Liver (tissue), 9 donors: Measurements from ENCODE around the gene VWA5B1. TPM values are rescaled to one million over a fixed set of nuclear protein-coding genes. Genes with fewer than 3 reads are reported as not detected.

ENCODE experiments used
- DNase-seq: peaks from one replicate; pipeline ENCODE4 v3.0.0-alpha.2; 2017; ENCODE audit warnings: low spot score
- H3K27ac ChIP-seq, 2 donors: one replicate each; pipeline ENCODE4 v1.7.0; 2013; ENCODE audit warnings: inconsistent platforms in 2 of 2, low read length in 2 of 2, control low read depth in 1 of 2, low read depth in 1 of 2, mild to moderate bottlenecking in 1 of 2
- H3K27me3 ChIP-seq, 4 donors: one replicate each; pipeline versions ENCODE4 v1.6.1 to v1.7.0; 2013; ENCODE audit warnings: low read length in 3 of 4, inconsistent platforms in 1 of 4, mild to moderate bottlenecking in 1 of 4, moderate library complexity in 1 of 4; ENCODE audit not compliant: control insufficient read depth in 4 of 4, insufficient read depth in 4 of 4
- H3K36me3 ChIP-seq, 4 donors: one replicate each; pipeline versions ENCODE4 v1.6.1 to v1.7.0; 2013; ENCODE audit warnings: low read length in 3 of 4, mild to moderate bottlenecking in 3 of 4, low read depth in 1 of 4, moderate library complexity in 1 of 4; ENCODE audit not compliant: control insufficient read depth in 4 of 4, insufficient read depth in 3 of 4
- H3K4me1 ChIP-seq, 4 donors: one replicate each; pipeline versions ENCODE4 v1.6.1 to v1.7.0; 2013; ENCODE audit warnings: low read length in 3 of 4, mild to moderate bottlenecking in 3 of 4, moderate library complexity in 1 of 4; ENCODE audit not compliant: control insufficient read depth in 4 of 4, insufficient read depth in 4 of 4
- H3K4me3 ChIP-seq, 3 donors: one replicate each; pipeline versions ENCODE4 v1.6.1 to v1.7.0; 2013; ENCODE audit warnings: low read length in 3 of 3, control low read depth in 1 of 3, low read depth in 1 of 3, mild to moderate bottlenecking in 1 of 3
- H3K9ac ChIP-seq, 2 donors: one replicate each; pipeline ENCODE4 v1.7.0; 2013; ENCODE audit warnings: low read length in 2 of 2, mild to moderate bottlenecking in 2 of 2, moderate library complexity in 2 of 2, control low read depth in 1 of 2, low read depth in 1 of 2
- H3K9me3 ChIP-seq, 4 donors: one replicate each; pipeline versions ENCODE4 v1.6.1 to v1.7.0; 2013; ENCODE audit warnings: low read length in 3 of 4; ENCODE audit not compliant: control insufficient read depth in 4 of 4
- EGR1 ChIP-seq, 2 donors: IDR thresholded peaks; 2 replicates each; pipeline ENCODE4 v1.6.1; 2016 to 2018; ENCODE audit warnings: antibody characterized with exemption in 2 of 2, low read depth in 2 of 2
- FOXA1 ChIP-seq: IDR thresholded peaks from 2 replicates; pipeline ENCODE4 v1.6.1; 2016; ENCODE audit warnings: antibody characterized with exemption
- FOXA2 ChIP-seq: IDR thresholded peaks from 2 replicates; pipeline ENCODE4 v1.6.1; 2016; ENCODE audit warnings: antibody characterized with exemption
- GABPA ChIP-seq, 2 donors: IDR thresholded peaks in 1 of 2; conservative IDR thresholded peaks in 1 of 2; 2 replicates each; pipeline ENCODE4 v1.6.1; 2016; ENCODE audit warnings: antibody characterized with exemption in 2 of 2, mild to moderate bottlenecking in 1 of 2, moderate library complexity in 1 of 2
- HNF4A ChIP-seq, 2 donors: conservative IDR thresholded peaks; 2 replicates each; pipeline ENCODE4 v1.6.1; 2016; ENCODE audit warnings: antibody characterized with exemption in 2 of 2, mild to moderate bottlenecking in 2 of 2
- HNF4G ChIP-seq: IDR thresholded peaks from 2 replicates; pipeline ENCODE4 v1.6.1; 2016; ENCODE audit warnings: antibody characterized with exemption
- JUND ChIP-seq, 2 donors: IDR thresholded peaks; 2 replicates each; pipeline ENCODE4 v1.6.1; 2016; ENCODE audit warnings: antibody characterized with exemption in 2 of 2
- NR2F2 ChIP-seq: IDR thresholded peaks from 2 replicates; pipeline ENCODE4 v1.6.1; 2016; ENCODE audit warnings: antibody characterized with exemption
- RAD21 ChIP-seq, 2 donors: IDR thresholded peaks; 2 replicates each; pipeline ENCODE4 v1.6.1; 2016; ENCODE audit warnings: antibody characterized with exemption in 2 of 2, mild to moderate bottlenecking in 2 of 2
- RXRA ChIP-seq, 2 donors: IDR thresholded peaks; 2 replicates each; pipeline ENCODE4 v1.6.1; 2017 to 2018; ENCODE audit warnings: antibody characterized with exemption in 2 of 2, mild to moderate bottlenecking in 1 of 2
- SP1 ChIP-seq: IDR thresholded peaks from 2 replicates; pipeline ENCODE4 v1.6.1; 2018; ENCODE audit warnings: antibody characterized with exemption, mild to moderate bottlenecking
- TAF1 ChIP-seq: conservative IDR thresholded peaks from 2 replicates; pipeline ENCODE4 v1.6.1; 2016; ENCODE audit warnings: antibody characterized with exemption, mild to moderate bottlenecking
- YY1 ChIP-seq: IDR thresholded peaks from 2 replicates; pipeline ENCODE4 v1.6.1; 2016; ENCODE audit warnings: antibody characterized with exemption, mild to moderate bottlenecking
- WGBS: extraction: QIAGEN DNeasy Blood & Tissue Kit; methylation state at CpG from one replicate; pipeline ENCODE4 v1.1.7; 2013; 5-methylcytosine and 5-hydroxymethylcytosine counted together
- polyA plus RNA-seq, 2 donors: library from polyadenylated mRNA; stranded (reverse) in 1 of 2; unstranded in 1 of 2; fragments of 200-250 nt in 1 of 2; fragments of >200 nt in 1 of 2; fragmentation: Nextera tagmentation in 1 of 2; extraction: Ambion mirVana in 1 of 2; gene quantifications; one replicate each; pipeline versions ENCODE4 v1.2.1 to v1.2.3, GENCODE V29; 2013 to 2015
- total RNA-seq, 2 donors: library from RNA; depleted of rRNA; stranded (reverse); fragments of >200 nt; gene quantifications; one replicate each; pipeline ENCODE4 v1.2.3, GENCODE V29; 2014
- TF ChIP-seq, protein P1 (sequence below): IDR thresholded peaks from 2 replicates; pipeline ENCODE4 v1.6.1; 2016; ENCODE audit warnings: antibody characterized with exemption
- TF ChIP-seq, protein P2 (sequence below): IDR thresholded peaks from 2 replicates; pipeline ENCODE4 v1.6.1; 2016; ENCODE audit warnings: antibody characterized with exemption, mild to moderate bottlenecking
- TF ChIP-seq, protein P3 (sequence below): IDR thresholded peaks from 2 replicates; pipeline ENCODE4 v1.6.1; 2016; ENCODE audit warnings: antibody characterized with exemption
- TF ChIP-seq, protein P4 (sequence below): fragments of 150-350 bp; IDR thresholded peaks from 2 replicates; pipeline ENCODE4 v1.5.1; 2017; ENCODE audit warnings: improper control_type of control experiment, low read depth, low read length; ENCODE audit not compliant: missing input control
- TF ChIP-seq, protein P5 (sequence below): IDR thresholded peaks from 2 replicates; pipeline ENCODE4 v1.6.1; 2016; ENCODE audit warnings: antibody characterized with exemption
- donor health status: healthy.
- donor health status: healthy.
- donor health status: healthy.
- donor health status: healthy.
- donor health status: healthy.

VWA5B1 gene
- total and polyA plus RNA-seq, 4 donors, result not detected

DNA sequence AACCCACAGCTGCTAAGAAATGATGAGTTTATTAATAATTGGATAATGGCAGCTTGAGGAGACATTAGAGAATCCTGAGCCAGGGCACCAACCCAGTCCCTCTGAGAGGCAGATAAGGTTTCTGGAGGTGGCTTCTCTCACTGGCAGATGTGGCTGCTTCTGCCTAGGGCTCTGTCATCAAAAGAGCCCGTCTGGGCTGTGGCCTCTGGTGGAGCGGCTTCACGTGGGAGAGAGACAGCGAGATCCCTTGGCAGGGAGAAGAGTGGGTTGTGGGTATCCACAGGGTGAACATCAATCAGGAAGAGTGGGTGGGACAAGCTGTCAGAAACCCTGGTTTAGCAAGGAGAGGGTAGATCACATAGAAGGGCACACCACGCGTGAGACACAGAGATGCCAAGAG lies 30.0 kb downstream of the VWA5B1 start:
- Histone ChIP-seq H3K27ac (no peak overlapping the region), H3K9ac (no peak overlapping the region), H3K36me3 (no peaks in the 10 kb centered on the region), H3K27me3 (peaks cover 0 to 5% (median 0%) of the 10 kb centered on the region in 4 donors), H3K4me1 (no peaks in the 10 kb centered on the region), H3K4me3 (no peak overlapping the region), H3K9me3 (no peaks in the 10 kb centered on the region)
- WGBS, result 83% methylated on average over 6 of the region's 6 CpGs
- no peak for DNase-seq
- no peak for TF ChIP-seq EGR1 (IDR thresholded peaks at IDR 0.05; ENCODE audit: low read depth in 2 of 2)
- TF ChIP-seq, protein P1, sequence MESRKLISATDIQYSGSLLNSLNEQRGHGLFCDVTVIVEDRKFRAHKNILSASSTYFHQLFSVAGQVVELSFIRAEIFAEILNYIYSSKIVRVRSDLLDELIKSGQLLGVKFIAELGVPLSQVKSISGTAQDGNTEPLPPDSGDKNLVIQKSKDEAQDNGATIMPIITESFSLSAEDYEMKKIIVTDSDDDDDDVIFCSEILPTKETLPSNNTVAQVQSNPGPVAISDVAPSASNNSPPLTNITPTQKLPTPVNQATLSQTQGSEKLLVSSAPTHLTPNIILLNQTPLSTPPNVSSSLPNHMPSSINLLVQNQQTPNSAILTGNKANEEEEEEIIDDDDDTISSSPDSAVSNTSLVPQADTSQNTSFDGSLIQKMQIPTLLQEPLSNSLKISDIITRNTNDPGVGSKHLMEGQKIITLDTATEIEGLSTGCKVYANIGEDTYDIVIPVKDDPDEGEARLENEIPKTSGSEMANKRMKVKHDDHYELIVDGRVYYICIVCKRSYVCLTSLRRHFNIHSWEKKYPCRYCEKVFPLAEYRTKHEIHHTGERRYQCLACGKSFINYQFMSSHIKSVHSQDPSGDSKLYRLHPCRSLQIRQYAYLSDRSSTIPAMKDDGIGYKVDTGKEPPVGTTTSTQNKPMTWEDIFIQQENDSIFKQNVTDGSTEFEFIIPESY, result no peak
- TF ChIP-seq GABPA (IDR thresholded peaks at IDR 0.05 in 1 of 2, conservative IDR thresholded peaks at IDR 0.05 in 1 of 2), result no peak
- no peak for TF ChIP-seq HNF4G
- TF ChIP-seq YY1, result no peak
- TF ChIP-seq FOXA1, result no peak
- TF ChIP-seq TAF1, result no peak
- TF ChIP-seq, protein P2, sequence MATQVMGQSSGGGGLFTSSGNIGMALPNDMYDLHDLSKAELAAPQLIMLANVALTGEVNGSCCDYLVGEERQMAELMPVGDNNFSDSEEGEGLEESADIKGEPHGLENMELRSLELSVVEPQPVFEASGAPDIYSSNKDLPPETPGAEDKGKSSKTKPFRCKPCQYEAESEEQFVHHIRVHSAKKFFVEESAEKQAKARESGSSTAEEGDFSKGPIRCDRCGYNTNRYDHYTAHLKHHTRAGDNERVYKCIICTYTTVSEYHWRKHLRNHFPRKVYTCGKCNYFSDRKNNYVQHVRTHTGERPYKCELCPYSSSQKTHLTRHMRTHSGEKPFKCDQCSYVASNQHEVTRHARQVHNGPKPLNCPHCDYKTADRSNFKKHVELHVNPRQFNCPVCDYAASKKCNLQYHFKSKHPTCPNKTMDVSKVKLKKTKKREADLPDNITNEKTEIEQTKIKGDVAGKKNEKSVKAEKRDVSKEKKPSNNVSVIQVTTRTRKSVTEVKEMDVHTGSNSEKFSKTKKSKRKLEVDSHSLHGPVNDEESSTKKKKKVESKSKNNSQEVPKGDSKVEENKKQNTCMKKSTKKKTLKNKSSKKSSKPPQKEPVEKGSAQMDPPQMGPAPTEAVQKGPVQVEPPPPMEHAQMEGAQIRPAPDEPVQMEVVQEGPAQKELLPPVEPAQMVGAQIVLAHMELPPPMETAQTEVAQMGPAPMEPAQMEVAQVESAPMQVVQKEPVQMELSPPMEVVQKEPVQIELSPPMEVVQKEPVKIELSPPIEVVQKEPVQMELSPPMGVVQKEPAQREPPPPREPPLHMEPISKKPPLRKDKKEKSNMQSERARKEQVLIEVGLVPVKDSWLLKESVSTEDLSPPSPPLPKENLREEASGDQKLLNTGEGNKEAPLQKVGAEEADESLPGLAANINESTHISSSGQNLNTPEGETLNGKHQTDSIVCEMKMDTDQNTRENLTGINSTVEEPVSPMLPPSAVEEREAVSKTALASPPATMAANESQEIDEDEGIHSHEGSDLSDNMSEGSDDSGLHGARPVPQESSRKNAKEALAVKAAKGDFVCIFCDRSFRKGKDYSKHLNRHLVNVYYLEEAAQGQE, result no peak
- TF ChIP-seq, protein P3, sequence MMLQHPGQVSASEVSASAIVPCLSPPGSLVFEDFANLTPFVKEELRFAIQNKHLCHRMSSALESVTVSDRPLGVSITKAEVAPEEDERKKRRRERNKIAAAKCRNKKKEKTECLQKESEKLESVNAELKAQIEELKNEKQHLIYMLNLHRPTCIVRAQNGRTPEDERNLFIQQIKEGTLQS, result no peak
- no peak for TF ChIP-seq SP1
- TF ChIP-seq RXRA (IDR thresholded peaks at IDR 0.05), result no peak
- no peak for TF ChIP-seq NR2F2
- TF ChIP-seq JUND (IDR thresholded peaks at IDR 0.05), result no peak
- TF ChIP-seq, protein P4, sequence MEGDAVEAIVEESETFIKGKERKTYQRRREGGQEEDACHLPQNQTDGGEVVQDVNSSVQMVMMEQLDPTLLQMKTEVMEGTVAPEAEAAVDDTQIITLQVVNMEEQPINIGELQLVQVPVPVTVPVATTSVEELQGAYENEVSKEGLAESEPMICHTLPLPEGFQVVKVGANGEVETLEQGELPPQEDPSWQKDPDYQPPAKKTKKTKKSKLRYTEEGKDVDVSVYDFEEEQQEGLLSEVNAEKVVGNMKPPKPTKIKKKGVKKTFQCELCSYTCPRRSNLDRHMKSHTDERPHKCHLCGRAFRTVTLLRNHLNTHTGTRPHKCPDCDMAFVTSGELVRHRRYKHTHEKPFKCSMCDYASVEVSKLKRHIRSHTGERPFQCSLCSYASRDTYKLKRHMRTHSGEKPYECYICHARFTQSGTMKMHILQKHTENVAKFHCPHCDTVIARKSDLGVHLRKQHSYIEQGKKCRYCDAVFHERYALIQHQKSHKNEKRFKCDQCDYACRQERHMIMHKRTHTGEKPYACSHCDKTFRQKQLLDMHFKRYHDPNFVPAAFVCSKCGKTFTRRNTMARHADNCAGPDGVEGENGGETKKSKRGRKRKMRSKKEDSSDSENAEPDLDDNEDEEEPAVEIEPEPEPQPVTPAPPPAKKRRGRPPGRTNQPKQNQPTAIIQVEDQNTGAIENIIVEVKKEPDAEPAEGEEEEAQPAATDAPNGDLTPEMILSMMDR, result no peak
- TF ChIP-seq FOXA2, result no peak
- TF ChIP-seq, protein P5, sequence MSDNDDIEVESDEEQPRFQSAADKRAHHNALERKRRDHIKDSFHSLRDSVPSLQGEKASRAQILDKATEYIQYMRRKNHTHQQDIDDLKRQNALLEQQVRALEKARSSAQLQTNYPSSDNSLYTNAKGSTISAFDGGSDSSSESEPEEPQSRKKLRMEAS, result no peak
- no peak for TF ChIP-seq RAD21 (IDR thresholded peaks at IDR 0.05)
- no peak for TF ChIP-seq HNF4A (conservative IDR thresholded peaks at IDR 0.05)
